HepG2 (cell line): ENCODE results near the gene APBB2. TPM values are rescaled to one million over a fixed set of nuclear protein-coding genes. Genes with fewer than 3 reads are reported as not detected.
A peak's percentile ranks its signal among the peaks of the same experiment; 100 is the strongest.

Experiments used
- BATF2 ChIP-seq: sonication (generic); formaldehyde crosslinking; IDR thresholded peaks from 2 replicates; pipeline ENCODE4 v1.8.0; 2022; ENCODE audit warnings: mild to moderate bottlenecking, missing genetic modification reagents, moderate library complexity
- CBX5 ChIP-seq: sonication (generic); formaldehyde crosslinking; IDR thresholded peaks from 2 replicates; pipeline ENCODE4 v1.4.0; 2020; ENCODE audit warnings: missing genetic modification reagents, borderline replicate concordance
- DPF2 ChIP-seq: sonication (generic); formaldehyde crosslinking; IDR thresholded peaks from 2 replicates; pipeline ENCODE4 v1.4.0; 2020; ENCODE audit warnings: mild to moderate bottlenecking, low read depth, missing genetic modification reagents, borderline replicate concordance
- ESRRA ChIP-seq: sonication (generic); formaldehyde crosslinking; IDR thresholded peaks from 2 replicates; pipeline ENCODE4 v1.5.1; 2020; ENCODE audit warnings: mild to moderate bottlenecking, low read depth, missing genetic modification reagents
- GABPA ChIP-seq, 2 experiments: IDR thresholded peaks; 2 replicates each; pipeline ENCODE4 v1.6.1; 2011 to 2016; ENCODE audit warnings: low read depth in 2 of 2, low read length in 1 of 2, missing biosample characterization in 1 of 2, missing genetic modification characterization in 1 of 2
- HNRNPL ChIP-seq: fragments of 200-400 bp; formaldehyde crosslinking; IDR thresholded peaks from 2 replicates; pipeline ENCODE4 v1.6.1; 2017; ENCODE audit warnings: mild to moderate bottlenecking, low read depth, low read length
- IKZF1 ChIP-seq: fragments of 450-650 bp; IDR thresholded peaks from 2 replicates; pipeline ENCODE4 v1.7.1; 2016
- MAZ ChIP-seq, 2 experiments: sonication (generic) in 1 of 2; formaldehyde crosslinking in 1 of 2; IDR thresholded peaks; 2 replicates each; pipeline versions ENCODE4 v1.5.0 to v1.6.1; 2012 to 2020; ENCODE audit warnings: low read depth in 2 of 2, mild to moderate bottlenecking in 2 of 2, borderline replicate concordance in 1 of 2, improper control_type of control experiment in 1 of 2, low read length in 1 of 2, missing genetic modification reagents in 1 of 2, moderate library complexity in 1 of 2
- MIER3 ChIP-seq: IDR thresholded peaks from 2 replicates; pipeline ENCODE4 v1.6.1; 2016; ENCODE audit warnings: missing compliant biosample characterization, borderline replicate concordance
- NCOR1 ChIP-seq: fragments of 200-600 bp; sonication (generic); IDR thresholded peaks from 2 replicates; pipeline ENCODE4 v1.7.0; 2017; ENCODE audit warnings: antibody characterized with exemption, low read length, borderline replicate concordance
- NFE2 ChIP-seq: sonication (generic); formaldehyde crosslinking; IDR thresholded peaks from 2 replicates; pipeline ENCODE4 v1.4.0; 2020; ENCODE audit warnings: missing genetic modification reagents
- NFIC ChIP-seq: IDR thresholded peaks from 2 replicates; pipeline ENCODE4 v1.6.1; 2012; ENCODE audit warnings: mild to moderate bottlenecking, low read length, inconsistent platforms
- RXRB ChIP-seq: IDR thresholded peaks from 2 replicates; pipeline ENCODE4 v1.6.1; 2016; ENCODE audit warnings: borderline replicate concordance, missing genetic modification reagents, missing compliant biosample characterization
- SMAD1 ChIP-seq: sonication (generic); formaldehyde crosslinking; IDR thresholded peaks from 2 replicates; pipeline ENCODE4 v1.4.0; 2020; ENCODE audit warnings: missing genetic modification reagents, low read depth, mild to moderate bottlenecking, borderline replicate concordance
- SMARCE1 ChIP-seq: fragments of 450-650 bp; IDR thresholded peaks from 2 replicates; pipeline ENCODE4 v1.6.1; 2017; ENCODE audit warnings: borderline replicate concordance
- SP2 ChIP-seq: sonication (generic); formaldehyde crosslinking; IDR thresholded peaks from 2 replicates; pipeline ENCODE4 v1.5.1; 2020; ENCODE audit warnings: mild to moderate bottlenecking, missing genetic modification reagents
- WIZ ChIP-seq: sonication (generic); formaldehyde crosslinking; IDR thresholded peaks from 2 replicates; pipeline ENCODE4 v1.5.1; 2020; ENCODE audit warnings: mild to moderate bottlenecking, missing genetic modification reagents
- ZNF225 ChIP-seq: sonication (generic); formaldehyde crosslinking; IDR thresholded peaks from 2 replicates; pipeline ENCODE4 v1.4.0; 2020; ENCODE audit warnings: mild to moderate bottlenecking, missing genetic modification reagents
- ZNF432 ChIP-seq: sonication (generic); formaldehyde crosslinking; IDR thresholded peaks from 2 replicates; pipeline ENCODE4 v1.5.0; 2020; ENCODE audit warnings: missing genetic modification reagents, mild to moderate bottlenecking, borderline replicate concordance
- ZNF619 ChIP-seq: sonication (generic); formaldehyde crosslinking; IDR thresholded peaks from 2 replicates; pipeline ENCODE4 v1.4.0; 2020; ENCODE audit warnings: mild to moderate bottlenecking, missing genetic modification reagents
- ZNF670 ChIP-seq: sonication (generic); formaldehyde crosslinking; IDR thresholded peaks from 2 replicates; pipeline ENCODE4 v1.8.0; 2022; ENCODE audit warnings: mild to moderate bottlenecking, missing genetic modification reagents, borderline replicate concordance
- ZNF691 ChIP-seq: sonication (generic); formaldehyde crosslinking; IDR thresholded peaks from 2 replicates; pipeline ENCODE4 v1.4.0; 2020; ENCODE audit warnings: missing genetic modification reagents, low read depth, mild to moderate bottlenecking, borderline replicate concordance
- ZNF75D ChIP-seq: sonication (generic); formaldehyde crosslinking; IDR thresholded peaks from 2 replicates; pipeline ENCODE4 v1.8.1; 2023; ENCODE audit warnings: missing genetic modification reagents, mild to moderate bottlenecking, borderline replicate concordance
- ZNF790 ChIP-seq: sonication (generic); formaldehyde crosslinking; IDR thresholded peaks from 2 replicates; pipeline ENCODE4 v1.8.0; 2022; ENCODE audit warnings: missing genetic modification reagents, mild to moderate bottlenecking, borderline replicate concordance
- polyA plus RNA-seq, 8 experiments: library from polyadenylated mRNA; depleted of rRNA in 3 of 8; stranded (reverse) in 7 of 8; unstranded in 1 of 8; fragments of >200 nt; fragmentation: Illumina TruSeq in 4 of 8; extraction: Trizol in 4 of 8; gene quantifications; 2 replicates each; pipeline versions ENCODE4 v1.2.1 to v1.2.3, GENCODE V29; 2011 to 2016; ENCODE audit warnings: low read depth in 4 of 8, missing spikeins in 1 of 8, mixed read lengths in 1 of 8; ENCODE audit not compliant: insufficient read depth in 1 of 8
- total RNA-seq, 5 experiments: library from RNA; depleted of rRNA; stranded (reverse); fragments of >200 nt; fragmentation: Illumina TruSeq; extraction: Trizol; gene quantifications; 2 replicates each; pipeline ENCODE4 v1.2.3, GENCODE V29; 2016; ENCODE audit warnings: low read depth in 1 of 5
- TF ChIP-seq, protein P1 (sequence below): sonication (generic); formaldehyde crosslinking; IDR thresholded peaks from 2 replicates; pipeline ENCODE4 v1.4.0; 2020; ENCODE audit warnings: missing genetic modification reagents
- TF ChIP-seq, protein P2 (sequence below): IDR thresholded peaks from 2 replicates; pipeline ENCODE4 v1.6.1; 2016

Gene APBB2
- total and polyA plus RNA-seq, 2 of the 13 experiments (the other 11 are each of a cell fraction or from before 2014, with no cell fraction given): 11.7 to 17.0 TPM

GRCh38 chr4:41132055-41132683 lies 82.2 kb downstream of the APBB2 start (continued):
- TF ChIP-seq SMAD1: no peak
- TF ChIP-seq ZNF619 (CRISPR knock-in tag): no peak
- TF ChIP-seq GABPA (IDR thresholded peaks at IDR 0.05; ENCODE audit: low read depth, low read length): no peak
- TF ChIP-seq GABPA (CRISPR knock-in tag; IDR thresholded peaks at IDR 0.05; ENCODE audit: low read depth): 0 out of 2 replicates have a peak, but pooled peaks have one; percentile 24
- TF ChIP-seq MAZ (IDR thresholded peaks at IDR 0.05; ENCODE audit: borderline replicate concordance, low read depth, low read length): no peak
- TF ChIP-seq MAZ (CRISPR knock-in tag; IDR thresholded peaks at IDR 0.05; ENCODE audit: low read depth): no peak
- TF ChIP-seq ESRRA (CRISPR knock-in tag): peak; percentile 43; the same call in 1 of the 2 replicates
- peak; percentile 87; the same call in 1 of the 2 replicates for TF ChIP-seq NCOR1
- no peak for TF ChIP-seq MIER3 (CRISPR knock-in tag)
- TF ChIP-seq HNRNPL: no peak
- TF ChIP-seq ZNF225 (CRISPR knock-in tag): no peak
- no peak for TF ChIP-seq BATF2 (CRISPR knock-in tag)
- TF ChIP-seq SMARCE1: no peak; the same call in 1 of the 2 replicates
- TF ChIP-seq ZNF790 (CRISPR knock-in tag): no peak
- no peak for TF ChIP-seq WIZ (CRISPR knock-in tag)
- no peak for TF ChIP-seq NFE2
- peak; percentile 71; the same call in 1 of the 2 replicates for TF ChIP-seq RXRB (CRISPR knock-in tag)
- peak; percentile 92 for TF ChIP-seq NFIC
- no peak for TF ChIP-seq ZNF670 (CRISPR knock-in tag)
- TF ChIP-seq ZNF432: no peak
- no peak for TF ChIP-seq SP2 (CRISPR knock-in tag)
- peak; percentile 87 for TF ChIP-seq DPF2 (CRISPR knock-in tag)
- no peak for TF ChIP-seq ZNF691
- TF ChIP-seq CBX5 (CRISPR knock-in tag): no peak
- TF ChIP-seq ZNF75D: no peak
- TF ChIP-seq, protein P1, sequence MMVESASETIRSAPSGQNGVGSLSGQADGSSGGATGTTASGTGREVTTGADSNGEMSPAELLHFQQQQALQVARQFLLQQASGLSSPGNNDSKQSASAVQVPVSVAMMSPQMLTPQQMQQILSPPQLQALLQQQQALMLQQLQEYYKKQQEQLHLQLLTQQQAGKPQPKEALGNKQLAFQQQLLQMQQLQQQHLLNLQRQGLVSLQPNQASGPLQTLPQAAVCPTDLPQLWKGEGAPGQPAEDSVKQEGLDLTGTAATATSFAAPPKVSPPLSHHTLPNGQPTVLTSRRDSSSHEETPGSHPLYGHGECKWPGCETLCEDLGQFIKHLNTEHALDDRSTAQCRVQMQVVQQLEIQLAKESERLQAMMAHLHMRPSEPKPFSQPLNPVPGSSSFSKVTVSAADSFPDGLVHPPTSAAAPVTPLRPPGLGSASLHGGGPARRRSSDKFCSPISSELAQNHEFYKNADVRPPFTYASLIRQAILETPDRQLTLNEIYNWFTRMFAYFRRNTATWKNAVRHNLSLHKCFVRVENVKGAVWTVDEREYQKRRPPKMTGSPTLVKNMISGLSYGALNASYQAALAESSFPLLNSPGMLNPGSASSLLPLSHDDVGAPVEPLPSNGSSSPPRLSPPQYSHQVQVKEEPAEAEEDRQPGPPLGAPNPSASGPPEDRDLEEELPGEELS: peak; percentile 88
- TF ChIP-seq, protein P2, sequence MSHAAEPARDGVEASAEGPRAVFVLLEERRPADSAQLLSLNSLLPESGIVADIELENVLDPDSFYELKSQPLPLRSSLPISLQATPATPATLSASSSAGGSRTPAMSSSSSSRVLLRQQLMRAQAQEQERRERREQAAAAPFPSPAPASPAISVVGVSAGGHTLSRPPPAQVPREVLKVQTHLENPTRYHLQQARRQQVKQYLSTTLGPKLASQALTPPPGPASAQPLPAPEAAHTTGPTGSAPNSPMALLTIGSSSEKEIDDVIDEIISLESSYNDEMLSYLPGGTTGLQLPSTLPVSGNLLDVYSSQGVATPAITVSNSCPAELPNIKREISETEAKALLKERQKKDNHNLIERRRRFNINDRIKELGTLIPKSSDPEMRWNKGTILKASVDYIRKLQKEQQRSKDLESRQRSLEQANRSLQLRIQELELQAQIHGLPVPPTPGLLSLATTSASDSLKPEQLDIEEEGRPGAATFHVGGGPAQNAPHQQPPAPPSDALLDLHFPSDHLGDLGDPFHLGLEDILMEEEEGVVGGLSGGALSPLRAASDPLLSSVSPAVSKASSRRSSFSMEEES (CRISPR knock-in tag): no peak
- TF ChIP-seq IKZF1: no peak
